HCT116 (cell line): Measurements from ENCODE around the gene TAAR6. TPM values are rescaled to one million over a fixed set of nuclear protein-coding genes. Genes with fewer than 3 reads are reported as not detected.
A peak's percentile ranks its signal among the peaks of the same experiment; 100 is the strongest.

Source experiments
- ATAC-seq: fragments of 200-7000 bp; cut with Tn5 transposase; 2 replicates; pipeline ENCODE4 v1.9.1; 2020; ENCODE audit warnings: mild to moderate bottlenecking, moderate library complexity
- BruUV-seq: library from RNA; stranded (reverse); fragments of 400-500 nt; replicated peaks from 2 replicates; lab custom pipeline; 2021; lab: Mats Ljungman, UMichigan
- CTCF ChIA-PET: fragments of 300-600 bp; sonication (Branson Sonifier 250); formaldehyde crosslinking; loops from one replicate; lab custom pipeline; 2021; ENCODE audit warnings: antibody characterized with exemption; lab: Charles Lee
- POLR2A ChIA-PET: fragments of 300-600, 350-600 bp; sonication (Branson Sonifier 250); formaldehyde crosslinking; loops from one replicate; lab custom pipeline; 2021; ENCODE audit warnings: antibody characterized with exemption; lab: Charles Lee
- RAD21 ChIA-PET, 2 experiments: fragments of 300-600 bp; sonication (Branson Sonifier 250); formaldehyde crosslinking; loops; one replicate each; lab custom pipeline; 2023; ENCODE audit warnings: low total read pairs in 2 of 2; ENCODE audit not compliant: uncharacterized antibody in 2 of 2, unreplicated experiment in 2 of 2, low non-redundant PET in 1 of 2; lab: Charles Lee
- DNase-seq: peaks from one replicate; pipeline ENCODE4 v3.0.0-alpha.2; 2010; ENCODE audit warnings: low read depth, low spot score
- H2AFZ ChIP-seq: fragments of 200-600 bp; shearing (Covaris generic), sonication (generic); 2 replicates; pipeline ENCODE4 v1.6.1; 2017; ENCODE audit warnings: low read depth, mixed run types, mixed read lengths, antibody characterized with exemption, low read length; ENCODE audit not compliant: poor library complexity, severe bottlenecking
- H3K27ac ChIP-seq: 2 replicates; pipeline ENCODE4 v1.5.1; 2012; ENCODE audit warnings: low read depth, low read length
- H3K27me3 ChIP-seq: fragments of 200-600 bp; sonication (generic); 2 replicates; pipeline ENCODE4 v1.6.1; 2016; ENCODE audit warnings: mixed run types, low read length, mixed read lengths; ENCODE audit not compliant: insufficient read depth
- H3K36me3 ChIP-seq, 2 experiments: fragments of 200-500 bp in 1 of 2; fragments of 200-600 bp in 1 of 2; sonication (Bioruptor generic) in 1 of 2; sonication (generic) in 1 of 2; 2 replicates each; pipeline versions ENCODE4 v1.5.1 to v1.6.1; 2014 to 2016; ENCODE audit warnings: low read length in 2 of 2, inconsistent platforms in 1 of 2, mixed read lengths in 1 of 2, mixed run types in 1 of 2; ENCODE audit not compliant: insufficient read depth in 2 of 2, control insufficient read depth in 1 of 2
- H3K4me1 ChIP-seq, 2 experiments: fragments of 200-600 bp in 1 of 2; sonication (generic) in 1 of 2; 2 replicates each; pipeline versions ENCODE4 v1.5.1 to v1.6.1; 2012 to 2017; ENCODE audit warnings: low read length in 2 of 2, inconsistent platforms in 1 of 2, mild to moderate bottlenecking in 1 of 2, mixed read lengths in 1 of 2, mixed run types in 1 of 2, moderate library complexity in 1 of 2; ENCODE audit not compliant: insufficient read depth in 2 of 2, control insufficient read depth in 1 of 2
- H3K4me2 ChIP-seq: fragments of 200-600 bp; sonication (generic); 2 replicates; pipeline ENCODE4 v1.6.1; 2017; ENCODE audit warnings: mixed run types, low read length, mixed read lengths
- H3K4me3 ChIP-seq, 2 experiments: fragments of 200-600 bp in 1 of 2; sonication (generic) in 1 of 2; replicated peaks in 1 of 2; 2 replicates each; pipeline ENCODE4 v1.5.1; 2011 to 2016; ENCODE audit warnings: low read length in 2 of 2, control low read depth in 1 of 2, low read depth in 1 of 2, mild to moderate bottlenecking in 1 of 2, mixed read lengths in 1 of 2, mixed run types in 1 of 2
- H3K79me2 ChIP-seq: fragments of 200-600 bp; sonication (generic); 2 replicates; pipeline ENCODE4 v1.6.1; 2017; ENCODE audit warnings: mild to moderate bottlenecking, mixed run types, low read length, moderate library complexity, mixed read lengths; ENCODE audit not compliant: insufficient read depth
- H3K9ac ChIP-seq: fragments of 200-600 bp; sonication (generic); 2 replicates; pipeline ENCODE4 v1.6.1; 2016; ENCODE audit warnings: low read length, mixed read lengths
- H3K9me2 ChIP-seq: fragments of 200-600 bp; sonication (generic), shearing (Covaris generic); 2 replicates; pipeline ENCODE4 v1.6.1; 2017; ENCODE audit warnings: mixed run types, mild to moderate bottlenecking, moderate library complexity; ENCODE audit not compliant: insufficient read depth
- H3K9me3 ChIP-seq, 2 experiments: fragments of 200-500 bp in 1 of 2; fragments of 200-600 bp in 1 of 2; sonication (Bioruptor generic) in 1 of 2; sonication (generic) in 1 of 2; 2 replicates each; pipeline ENCODE4 v1.6.1; 2014 to 2017; ENCODE audit warnings: low read length in 2 of 2, mixed read lengths in 2 of 2, inconsistent platforms in 1 of 2, low read depth in 1 of 2, mild to moderate bottlenecking in 1 of 2, mixed run types in 1 of 2, moderate library complexity in 1 of 2; ENCODE audit not compliant: control insufficient read depth in 1 of 2, insufficient read depth in 1 of 2
- H4K20me1 ChIP-seq: fragments of 200-600 bp; sonication (generic), shearing (Covaris generic); 2 replicates; pipeline ENCODE4 v1.6.1; 2017; ENCODE audit warnings: mixed run types, mild to moderate bottlenecking, moderate library complexity; ENCODE audit not compliant: insufficient read depth
- CBX3 ChIP-seq: IDR thresholded peaks from 2 replicates; pipeline ENCODE4 v1.6.1; 2012; ENCODE audit warnings: low read depth
- CEBPB ChIP-seq: IDR thresholded peaks from 2 replicates; pipeline ENCODE4 v1.6.1; 2012; ENCODE audit warnings: low read depth
- EGR1 ChIP-seq: IDR thresholded peaks from 2 replicates; pipeline ENCODE4 v1.6.1; 2012; ENCODE audit warnings: low read depth
- ELF1 ChIP-seq: IDR thresholded peaks from 2 replicates; pipeline ENCODE4 v1.6.1; 2012; ENCODE audit warnings: low read depth, borderline replicate concordance
- EZH2 ChIP-seq: fragments of 200-600 bp; sonication (generic); IDR thresholded peaks from 2 replicates; pipeline ENCODE4 v1.6.1; 2017; ENCODE audit warnings: antibody characterized with exemption, mixed run types
- EZH2phosphoT487 ChIP-seq: fragments of 200-600 bp; IDR thresholded peaks from 2 replicates; pipeline ENCODE4 v1.6.1; 2018; ENCODE audit warnings: antibody characterized with exemption, borderline replicate concordance
- FOSL1 ChIP-seq: IDR thresholded peaks from 2 replicates; pipeline ENCODE4 v1.6.1; 2012; ENCODE audit warnings: low read depth
- JUND ChIP-seq: IDR thresholded peaks from 2 replicates; pipeline ENCODE4 v1.6.1; 2012
- POLR2A ChIP-seq: IDR thresholded peaks from 2 replicates; pipeline ENCODE4 v1.7.0; 2011; ENCODE audit warnings: borderline replicate concordance; ENCODE audit not compliant: insufficient read depth, insufficient read length; ENCODE audit errors: extremely low read depth
- RAD21 ChIP-seq: IDR thresholded peaks from 2 replicates; pipeline ENCODE4 v1.6.1; 2012; ENCODE audit warnings: low read depth, mild to moderate bottlenecking
- SIN3A ChIP-seq: IDR thresholded peaks from 2 replicates; pipeline ENCODE4 v1.6.1; 2012; ENCODE audit warnings: low read depth
- SRF ChIP-seq: IDR thresholded peaks from 2 replicates; pipeline ENCODE4 v1.6.1; 2012; ENCODE audit warnings: low read depth
- TCF7L2 ChIP-seq: IDR thresholded peaks from 2 replicates; pipeline ENCODE4 v1.7.0; 2011; ENCODE audit warnings: borderline replicate concordance, inconsistent platforms; ENCODE audit not compliant: insufficient read depth, insufficient read length; ENCODE audit errors: extremely low read depth
- YY1 ChIP-seq: IDR thresholded peaks from 2 replicates; pipeline ENCODE4 v1.6.1; 2011; ENCODE audit warnings: low read length, low read depth, moderate library complexity, mild to moderate bottlenecking; ENCODE audit not compliant: insufficient replicate concordance; ENCODE audit errors: extremely low read depth
- ZFX ChIP-seq: fragments of 450-650 bp; IDR thresholded peaks from 2 replicates; pipeline ENCODE4 v1.6.1; 2017
- ZNF274 ChIP-seq: fragments of 200-500 bp; sonication (Bioruptor generic); IDR thresholded peaks from 2 replicates; pipeline ENCODE4 v1.6.1; 2014; ENCODE audit warnings: mild to moderate bottlenecking, low read depth, low read length, inconsistent platforms
- intact Hi-C: fragments of 100-400 bp; cut with micrococcal nuclease; formaldehyde crosslinking; loops from 2 replicates; pipeline ENCODE4 v1.10.0; 2022
- total RNA-seq: library from RNA; stranded (reverse); gene quantifications from one replicate; pipeline ENCODE4 v1.2.1, GENCODE V29; 2021; ENCODE audit not compliant: unreplicated experiment
- TF ChIP-seq, protein P1 (sequence below): IDR thresholded peaks from 2 replicates; pipeline ENCODE4 v1.6.1; 2012; ENCODE audit warnings: low read depth

TAAR6 gene
- total RNA-seq, 1 experiment from 2014 or later = not detected

DNA sequence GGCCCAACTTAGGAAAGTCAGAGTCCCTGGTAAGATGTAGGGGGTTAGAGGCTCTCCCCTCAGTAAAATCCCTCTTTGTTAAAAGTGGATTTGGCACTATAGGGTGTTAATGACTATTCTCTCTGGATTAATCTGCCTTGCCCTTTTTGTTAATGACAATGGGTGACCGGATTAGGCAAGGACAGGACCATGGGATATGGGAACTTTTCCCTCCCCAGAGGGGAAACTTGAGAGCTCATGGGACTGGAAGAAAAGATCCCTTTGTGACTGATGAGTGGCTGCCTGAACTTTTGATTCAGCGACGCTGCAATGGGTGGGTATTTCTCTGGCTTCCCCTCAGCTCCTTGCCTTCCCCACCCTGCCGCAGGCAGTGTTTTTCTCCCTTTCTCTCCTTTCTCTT, 44.3 kb upstream of the TAAR6 start:
- no peak for DNase-seq
- peaks cover 20 to 27% of the 10 kb centered on the region in 2 experiments for H3K4me1 ChIP-seq
- intact Hi-C loops = loop anchor here (5.0 kb wide), 1 partner anchor 286 kb away; the partner anchor contains the start of gene RPS12
- H3K27ac ChIP-seq = no peak overlapping the region
- H3K36me3 ChIP-seq = no peaks in the 10 kb centered on the region
- ChIA-PET POLR2A (no interaction called here), CTCF (no interaction called here), RAD21 (no interaction called here)
- no peaks in the 10 kb centered on the region for H4K20me1 ChIP-seq
- BruUV-seq = no TSS peak
- no peak overlapping the region for H3K4me2 ChIP-seq
- no peak overlapping the region for H3K9ac ChIP-seq
- no peaks in the 10 kb centered on the region for H3K9me3 ChIP-seq
- no peaks in the 10 kb centered on the region for H3K79me2 ChIP-seq
- H3K27me3 ChIP-seq = peaks cover 12% of the 10 kb centered on the region; the same call in 1 of the 2 replicates
- H3K9me2 ChIP-seq = no peaks in the 10 kb centered on the region
- no peak for TF ChIP-seq POLR2A
- TF ChIP-seq JUND = no peak
- TF ChIP-seq CEBPB = no peak
- no peak for TF ChIP-seq RAD21
- no peak for TF ChIP-seq EGR1
- no peak for TF ChIP-seq CBX3
- no peak for TF ChIP-seq TCF7L2
- TF ChIP-seq ZFX = no peak
- no peak for TF ChIP-seq EZH2
- no peak for TF ChIP-seq ELF1
- TF ChIP-seq SIN3A = no peak
- TF ChIP-seq, all 23 proteins: peak for 0
- Histone ChIP-seq H2AFZ (no peak overlapping the region), H3K4me3 (no peak overlapping the region)
- no peak for ATAC-seq

DNA sequence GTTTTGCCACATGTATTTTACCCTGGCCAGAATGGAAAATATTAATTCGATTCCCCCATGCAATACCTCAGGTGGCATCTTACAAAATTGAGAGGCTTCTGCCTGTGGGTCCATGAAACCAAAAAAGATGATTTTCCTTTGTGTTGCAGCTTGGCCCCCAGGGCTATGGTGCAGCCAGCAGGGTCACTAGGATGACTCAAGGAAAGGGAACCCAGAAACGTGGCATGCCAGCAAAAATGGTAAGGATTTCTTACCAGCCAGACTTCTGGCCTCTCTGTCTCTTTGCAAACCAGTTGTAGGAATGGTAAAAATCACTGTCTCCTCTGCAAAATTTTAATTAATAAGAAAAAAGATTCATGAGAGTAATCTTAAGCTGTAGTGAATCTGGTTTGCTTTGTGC, 43.7 kb upstream of the TAAR6 start:
- Histone ChIP-seq H3K36me3 (no peaks in the 10 kb centered on the region), H3K9me2 (no peaks in the 10 kb centered on the region), H3K4me3 (no peak overlapping the region), H3K4me1 (peaks cover 20 to 27% of the 10 kb centered on the region in 2 experiments), H3K9me3 (no peaks in the 10 kb centered on the region), H4K20me1 (no peaks in the 10 kb centered on the region), H3K9ac (no peak overlapping the region), H3K27ac (no peak overlapping the region), H2AFZ (no peak overlapping the region), H3K27me3 (peaks cover 12% of the 10 kb centered on the region; the same call in 1 of the 2 replicates), H3K4me2 (0 out of 2 replicates have a peak overlapping the region, but pooled peaks have one; percentile 1), H3K79me2 (no peaks in the 10 kb centered on the region)
- ChIA-PET CTCF (no interaction called here), POLR2A (no interaction called here), RAD21 (interaction anchor here in 1 of 2 experiments (0.7 kb wide), 1 partner anchor 248 kb away, joined by 3 read pairs; no protein-coding TSS in a partner anchor)
- no TSS peak for BruUV-seq
- DNase-seq (no peak), ATAC-seq (no peak)
- intact Hi-C loops = loop anchor here (5.0 kb wide), 1 partner anchor 286 kb away; the partner anchor contains the start of gene RPS12
- no peak for TF ChIP-seq ZNF274
- TF ChIP-seq EGR1 = no peak
- TF ChIP-seq, protein P1, sequence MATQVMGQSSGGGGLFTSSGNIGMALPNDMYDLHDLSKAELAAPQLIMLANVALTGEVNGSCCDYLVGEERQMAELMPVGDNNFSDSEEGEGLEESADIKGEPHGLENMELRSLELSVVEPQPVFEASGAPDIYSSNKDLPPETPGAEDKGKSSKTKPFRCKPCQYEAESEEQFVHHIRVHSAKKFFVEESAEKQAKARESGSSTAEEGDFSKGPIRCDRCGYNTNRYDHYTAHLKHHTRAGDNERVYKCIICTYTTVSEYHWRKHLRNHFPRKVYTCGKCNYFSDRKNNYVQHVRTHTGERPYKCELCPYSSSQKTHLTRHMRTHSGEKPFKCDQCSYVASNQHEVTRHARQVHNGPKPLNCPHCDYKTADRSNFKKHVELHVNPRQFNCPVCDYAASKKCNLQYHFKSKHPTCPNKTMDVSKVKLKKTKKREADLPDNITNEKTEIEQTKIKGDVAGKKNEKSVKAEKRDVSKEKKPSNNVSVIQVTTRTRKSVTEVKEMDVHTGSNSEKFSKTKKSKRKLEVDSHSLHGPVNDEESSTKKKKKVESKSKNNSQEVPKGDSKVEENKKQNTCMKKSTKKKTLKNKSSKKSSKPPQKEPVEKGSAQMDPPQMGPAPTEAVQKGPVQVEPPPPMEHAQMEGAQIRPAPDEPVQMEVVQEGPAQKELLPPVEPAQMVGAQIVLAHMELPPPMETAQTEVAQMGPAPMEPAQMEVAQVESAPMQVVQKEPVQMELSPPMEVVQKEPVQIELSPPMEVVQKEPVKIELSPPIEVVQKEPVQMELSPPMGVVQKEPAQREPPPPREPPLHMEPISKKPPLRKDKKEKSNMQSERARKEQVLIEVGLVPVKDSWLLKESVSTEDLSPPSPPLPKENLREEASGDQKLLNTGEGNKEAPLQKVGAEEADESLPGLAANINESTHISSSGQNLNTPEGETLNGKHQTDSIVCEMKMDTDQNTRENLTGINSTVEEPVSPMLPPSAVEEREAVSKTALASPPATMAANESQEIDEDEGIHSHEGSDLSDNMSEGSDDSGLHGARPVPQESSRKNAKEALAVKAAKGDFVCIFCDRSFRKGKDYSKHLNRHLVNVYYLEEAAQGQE = no peak
- no peak for TF ChIP-seq JUND
- TF ChIP-seq POLR2A = no peak
- TF ChIP-seq SRF = no peak
- TF ChIP-seq FOSL1 = no peak
- no peak for TF ChIP-seq ELF1
- no peak for TF ChIP-seq EZH2phosphoT487
- no peak for TF ChIP-seq CEBPB
- no peak for TF ChIP-seq YY1
- no peak for TF ChIP-seq TCF7L2
